Type B pancreatic cell (in vitro differentiated cells): ENCODE measurements around the gene MIPEP. TPM values are rescaled to one million over a fixed set of nuclear protein-coding genes. Genes with fewer than 3 reads are reported as not detected.

Experiments
- DNase-seq: peaks from one replicate; pipeline ENCODE4 v3.0.0; 2021; ENCODE audit warnings: mixed read lengths; ENCODE audit not compliant: unreplicated experiment; ENCODE audit errors: extremely low spot score
- H3K27ac Mint-ChIP-seq: 2 replicates; pipeline ENCODE4 v1.8.0; 2021; ENCODE audit warnings: mild to moderate bottlenecking, mixed read lengths
- H3K27me3 Mint-ChIP-seq: 2 replicates; pipeline ENCODE4 v1.8.0; 2021; ENCODE audit warnings: mixed read lengths
- H3K36me3 Mint-ChIP-seq: 2 replicates; pipeline ENCODE4 v1.8.0; 2021; ENCODE audit warnings: mixed read lengths
- H3K4me1 Mint-ChIP-seq: one replicate; pipeline ENCODE4 v1.8.0; 2021; ENCODE audit warnings: mixed read lengths; ENCODE audit not compliant: unreplicated experiment
- H3K4me3 Mint-ChIP-seq: 2 replicates; pipeline ENCODE4 v1.8.0; 2021; ENCODE audit warnings: mild to moderate bottlenecking, mixed read lengths
- H3K9me3 Mint-ChIP-seq: 2 replicates; pipeline ENCODE4 v1.8.0; 2021; ENCODE audit warnings: mixed read lengths
- CTCF ChIP-seq: fragments of 200-600 bp; sonication (generic); conservative IDR thresholded peaks from 2 replicates; pipeline ENCODE4 v1.5.0; 2021; ENCODE audit warnings: antibody characterized with exemption, mild to moderate bottlenecking
- total RNA-seq: library from RNA; stranded (reverse); gene quantifications from 2 replicates; pipeline ENCODE4 v1.2.1, GENCODE V29; 2021; ENCODE audit warnings: low replicate concordance

MIPEP gene
- total RNA-seq, 1 donor from 2014 or later = 29.9 TPM

DNA sequence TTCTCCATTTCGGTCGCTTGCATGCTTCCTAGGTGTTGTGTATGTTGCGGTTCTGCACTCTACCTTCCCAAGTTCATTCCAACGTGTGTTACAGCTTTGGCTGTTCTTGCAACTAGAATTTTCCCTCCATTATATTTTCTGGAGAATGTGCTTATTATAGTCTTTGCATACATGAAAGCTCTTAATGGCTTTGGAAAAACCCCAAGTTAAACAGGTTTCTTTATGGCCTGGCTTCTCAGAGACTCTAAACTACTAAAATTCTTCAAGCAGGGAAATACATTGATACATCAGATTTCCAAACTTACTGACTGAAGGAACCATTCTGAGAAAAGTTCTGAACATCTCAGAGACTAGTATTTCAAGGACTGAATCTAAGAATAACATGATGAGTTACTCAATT is 11.9 kb downstream of the MIPEP start:
- H3K36me3 Mint-ChIP-seq = peaks cover 10% of the 10 kb centered on the region
- no peak overlapping the region for H3K27ac Mint-ChIP-seq
- no peak for DNase-seq
- no peaks in the 10 kb centered on the region for H3K27me3 Mint-ChIP-seq
- H3K4me1 Mint-ChIP-seq = no peaks in the 10 kb centered on the region
- H3K9me3 Mint-ChIP-seq = no peaks in the 10 kb centered on the region
- no peak overlapping the region for H3K4me3 Mint-ChIP-seq
- TF ChIP-seq CTCF = no peak

GRCh38 chr13:23876265-23876664 is 12.9 kb downstream of the MIPEP start:
- H3K36me3 Mint-ChIP-seq = peaks cover 10% of the 10 kb centered on the region
- H3K4me1 Mint-ChIP-seq = no peaks in the 10 kb centered on the region
- no peak overlapping the region for H3K27ac Mint-ChIP-seq
- peak; percentile 65 for TF ChIP-seq CTCF
- DNase-seq = no peak
- no peak overlapping the region for H3K4me3 Mint-ChIP-seq
- H3K9me3 Mint-ChIP-seq = no peaks in the 10 kb centered on the region
- H3K27me3 Mint-ChIP-seq = no peaks in the 10 kb centered on the region

GRCh38 chr13:23871616-23872220 is 17.5 kb downstream of the MIPEP start:
- peak; percentile 82 for TF ChIP-seq CTCF
- DNase-seq = no peak
- Mint-ChIP-seq H3K4me3 (no peak overlapping the region), H3K9me3 (no peaks in the 10 kb centered on the region), H3K4me1 (no peaks in the 10 kb centered on the region), H3K27me3 (no peaks in the 10 kb centered on the region), H3K27ac (no peak overlapping the region), H3K36me3 (peaks cover 6% of the 10 kb centered on the region)

- H3K4me1 Mint-ChIP-seq = peaks cover 5% of the 10 kb centered on the region
- H3K36me3 Mint-ChIP-seq = peaks cover 4% of the 10 kb centered on the region
- H3K27me3 Mint-ChIP-seq = no peaks in the 10 kb centered on the region
- TF ChIP-seq CTCF = peak; percentile 24
- H3K9me3 Mint-ChIP-seq = no peaks in the 10 kb centered on the region
- DNase-seq = no peak
- no peak overlapping the region for H3K27ac Mint-ChIP-seq
- no peak overlapping the region for H3K4me3 Mint-ChIP-seq
These were observed 18.7 kb downstream of the MIPEP start for GRCh38 chr13:23870356-23871140.

DNA sequence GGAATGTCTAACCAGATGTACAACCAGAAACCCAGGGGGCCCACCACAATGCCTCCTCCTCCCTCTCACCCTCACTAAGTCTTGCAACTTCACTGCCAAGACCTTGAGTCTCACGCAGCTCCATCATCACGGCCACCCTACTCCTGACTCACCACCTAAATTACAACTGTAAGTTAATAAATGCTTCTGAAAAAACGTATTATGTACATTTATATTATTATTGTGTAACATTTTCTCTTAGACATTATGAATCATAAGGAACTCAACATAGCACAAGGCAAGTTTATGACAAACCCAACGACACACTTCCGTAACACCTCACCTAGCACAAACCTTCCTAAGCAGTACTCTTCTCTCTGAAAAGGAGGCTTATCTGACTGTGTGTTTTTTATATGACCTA is 20.7 kb downstream of the MIPEP start:
- no peaks in the 10 kb centered on the region for H3K27me3 Mint-ChIP-seq

More for the DNA sequence above, 20.7 kb downstream of the MIPEP start:
- H3K9me3 Mint-ChIP-seq = no peaks in the 10 kb centered on the region
- H3K36me3 Mint-ChIP-seq = peaks cover 5% of the 10 kb centered on the region
- no peak overlapping the region for H3K4me3 Mint-ChIP-seq
- no peak for TF ChIP-seq CTCF
- DNase-seq = no peak
- no peak overlapping the region for H3K27ac Mint-ChIP-seq
- H3K4me1 Mint-ChIP-seq = peaks cover 5% of the 10 kb centered on the region
